DOHH2 (cell line): ENCODE results near the gene TIMP3.

ENCODE experiments used
- CTCF ChIP-seq: fragments of 200-600 bp; sonication (generic); IDR thresholded peaks from one replicate; pipeline ENCODE4 v1.5.1; 2014; ENCODE audit warnings: antibody characterized with exemption, mild to moderate bottlenecking, low read depth, low read length; ENCODE audit not compliant: poor library complexity, severe bottlenecking
- EZH2phosphoT487 ChIP-seq: fragments of 200-600 bp; sonication (generic); IDR thresholded peaks from 2 replicates; pipeline ENCODE4 v1.6.1; 2017; ENCODE audit warnings: borderline replicate concordance, mild to moderate bottlenecking, antibody characterized with exemption, low read length, moderate library complexity, mixed read lengths

GRCh38 chr22:32866953-32867352, 65.4 kb downstream of the TIMP3 start:
- TF ChIP-seq EZH2phosphoT487, result no peak
- no peak for TF ChIP-seq CTCF
